Dendritic cell treated with granulocyte-macrophage colony-stimulating factor and Interleukin-4, amounts not matched to agents 40 ng/mL and 50 ng/mL, for 4 days (primary cell): Measurements from ENCODE around the gene MRPL20.
"Not testable (repeated sequence)": the region's sequence is repeated elsewhere in the genome, so short reads cannot be mapped to it uniquely, and the experiment has no call there.

Experiments used
- H3K27ac Mint-ChIP-seq: one replicate; pipeline ENCODE4 v1.8.0; 2022; ENCODE audit warnings: mild to moderate bottlenecking, mixed read lengths
- H3K27me3 Mint-ChIP-seq: one replicate; pipeline ENCODE4 v1.8.0; 2022; ENCODE audit warnings: mild to moderate bottlenecking, mixed read lengths
- H3K36me3 Mint-ChIP-seq: one replicate; pipeline ENCODE4 v1.8.0; 2022; ENCODE audit warnings: low read depth, mixed read lengths
- H3K4me1 Mint-ChIP-seq: one replicate; pipeline ENCODE4 v1.8.0; 2022; ENCODE audit warnings: low read depth, mixed read lengths
- H3K4me3 Mint-ChIP-seq: one replicate; pipeline ENCODE4 v1.8.0; 2022; ENCODE audit warnings: mild to moderate bottlenecking, moderate library complexity, mixed read lengths
- H3K9me3 Mint-ChIP-seq: one replicate; pipeline ENCODE4 v1.8.0; 2022; ENCODE audit warnings: mixed read lengths
- intact Hi-C: fragments of 100-400 bp; cut with micrococcal nuclease; formaldehyde crosslinking; loops from one replicate; pipeline ENCODE4 v1.15.0; 2022

Gene MRPL20

DNA sequence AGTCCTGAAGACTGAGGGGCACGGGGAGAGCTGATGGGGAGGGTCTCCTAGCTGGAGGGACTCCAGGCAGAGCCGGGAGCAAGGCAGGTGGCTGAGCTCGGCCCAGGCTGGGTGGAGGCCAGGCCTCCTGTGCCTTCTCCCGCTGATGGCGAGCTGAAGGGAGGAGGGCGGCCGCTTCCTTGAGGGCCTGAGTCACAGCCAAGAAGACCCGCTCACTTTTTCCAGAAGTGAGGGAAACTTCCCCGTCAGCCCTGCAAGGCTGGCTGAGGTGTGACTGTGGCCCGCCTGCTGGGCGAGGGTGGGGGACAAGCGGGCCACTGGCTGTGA is 26.7 kb upstream of the MRPL20 start:
- H3K4me3 Mint-ChIP-seq, result no peak overlapping the region
- peaks cover 94% of the 10 kb centered on the region for H3K27me3 Mint-ChIP-seq
- H3K36me3 Mint-ChIP-seq, result no peaks in the 10 kb centered on the region
- H3K4me1 Mint-ChIP-seq, result peaks cover 27% of the 10 kb centered on the region
- H3K27ac Mint-ChIP-seq, result no peak overlapping the region
- no peaks in the 10 kb centered on the region for H3K9me3 Mint-ChIP-seq
- intact Hi-C loops, result no loop called here

DNA sequence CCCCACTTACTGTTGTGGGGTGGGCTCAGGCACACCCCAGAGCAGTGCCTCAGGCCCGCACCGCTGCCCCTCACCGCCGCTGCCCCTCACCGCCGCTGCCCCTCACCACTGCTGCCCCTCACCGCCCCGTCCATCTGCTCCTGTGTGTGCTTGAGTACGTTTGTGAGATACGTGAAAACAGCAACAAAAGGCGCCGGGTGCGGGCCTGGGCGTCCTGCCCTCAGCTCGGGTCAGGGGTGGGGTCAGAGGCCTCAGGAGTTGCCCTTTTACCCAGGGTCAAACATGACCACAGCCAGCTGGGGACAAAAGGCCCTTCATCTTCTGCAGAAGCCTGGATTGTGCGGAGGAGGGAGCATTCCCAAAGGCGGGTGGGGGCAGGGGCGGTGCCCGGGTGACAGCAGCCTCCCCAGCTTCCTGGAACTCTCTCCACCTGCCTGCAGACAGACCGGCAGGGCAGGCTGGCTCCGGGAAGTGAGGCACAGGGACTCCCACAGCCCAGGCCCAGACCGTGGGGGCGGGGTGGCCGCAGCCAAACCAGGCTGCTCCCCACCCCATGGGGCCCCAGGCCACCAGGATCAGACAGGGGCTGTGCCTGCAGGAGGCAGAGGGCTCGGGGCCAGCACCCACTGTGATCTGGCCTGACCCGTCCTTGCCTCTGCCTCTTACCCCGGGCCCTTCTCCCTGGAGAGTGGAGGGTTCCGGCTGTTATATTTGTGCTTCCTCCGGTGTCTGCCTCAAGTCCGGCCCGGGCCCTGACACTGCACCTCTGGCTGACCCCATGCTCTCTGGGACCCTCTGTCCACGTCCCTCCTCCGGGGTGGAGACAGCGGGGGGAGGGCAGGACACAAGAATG is 26.1 kb upstream of the MRPL20 start:
- H3K27me3 Mint-ChIP-seq, result peaks cover 94% of the 10 kb centered on the region
- no peaks in the 10 kb centered on the region for H3K9me3 Mint-ChIP-seq
- intact Hi-C loops, result no loop called here
- H3K36me3 Mint-ChIP-seq, result no peaks in the 10 kb centered on the region
- peaks cover 27% of the 10 kb centered on the region for H3K4me1 Mint-ChIP-seq
- no peak overlapping the region for H3K4me3 Mint-ChIP-seq
- no peak overlapping the region for H3K27ac Mint-ChIP-seq

GRCh38 chr1:1432274-1432950 is 25.3 kb upstream of the MRPL20 start:
- H3K4me1 Mint-ChIP-seq, result peaks cover 27% of the 10 kb centered on the region
- H3K27ac Mint-ChIP-seq, result no peak overlapping the region
- no peaks in the 10 kb centered on the region for H3K9me3 Mint-ChIP-seq
- H3K4me3 Mint-ChIP-seq, result no peak overlapping the region
- H3K36me3 Mint-ChIP-seq, result no peaks in the 10 kb centered on the region
- intact Hi-C loops, result no loop called here
- peaks cover 88% of the 10 kb centered on the region for H3K27me3 Mint-ChIP-seq

DNA sequence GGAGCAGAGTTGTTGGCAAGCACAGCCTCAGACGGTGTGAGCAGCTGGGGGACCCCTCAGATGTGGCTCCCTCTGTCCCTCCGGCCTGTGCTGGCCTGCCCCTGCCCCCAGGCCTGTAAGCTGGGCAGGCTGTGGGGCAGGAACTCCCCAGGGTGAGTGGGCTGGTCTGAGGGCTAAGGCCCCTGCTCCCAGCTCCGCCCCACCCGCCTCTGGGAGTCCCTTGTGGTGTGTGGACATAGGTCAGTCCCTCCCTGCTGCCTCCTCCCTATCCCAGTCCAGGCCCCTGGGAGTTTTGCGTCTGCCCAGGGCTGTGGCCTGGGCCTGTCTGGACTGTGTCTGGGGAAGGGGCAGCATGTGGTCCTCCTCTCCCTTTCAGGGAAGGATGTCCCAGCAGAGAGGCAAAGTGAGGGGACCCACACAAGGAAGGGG is 24.8 kb upstream of the MRPL20 start:
- H3K4me3 Mint-ChIP-seq, result no peak overlapping the region
- intact Hi-C loops, result no loop called here
- H3K4me1 Mint-ChIP-seq, result peaks cover 27% of the 10 kb centered on the region
- H3K9me3 Mint-ChIP-seq, result no peaks in the 10 kb centered on the region
- H3K27me3 Mint-ChIP-seq, result peaks cover 88% of the 10 kb centered on the region
- H3K36me3 Mint-ChIP-seq, result no peaks in the 10 kb centered on the region
- no peak overlapping the region for H3K27ac Mint-ChIP-seq

GRCh38 chr1:1430992-1431844 is 24.1 kb upstream of the MRPL20 start:
- Mint-ChIP-seq H3K27me3 (peaks cover 88% of the 10 kb centered on the region), H3K9me3 (no peaks in the 10 kb centered on the region), H3K4me3 (no peak overlapping the region), H3K4me1 (peaks cover 23% of the 10 kb centered on the region), H3K36me3 (no peaks in the 10 kb centered on the region), H3K27ac (no peak overlapping the region)
- intact Hi-C loops, result no loop called here

GRCh38 chr1:1430114-1430982 is 23.3 kb upstream of the MRPL20 start:
- Mint-ChIP-seq H3K4me3 (no peak overlapping the region), H3K27ac (no peak overlapping the region), H3K27me3 (peaks cover 93% of the 10 kb centered on the region), H3K36me3 (no peaks in the 10 kb centered on the region), H3K4me1 (peaks cover 20% of the 10 kb centered on the region), H3K9me3 (no peaks in the 10 kb centered on the region)
- intact Hi-C loops, result no loop called here

DNA sequence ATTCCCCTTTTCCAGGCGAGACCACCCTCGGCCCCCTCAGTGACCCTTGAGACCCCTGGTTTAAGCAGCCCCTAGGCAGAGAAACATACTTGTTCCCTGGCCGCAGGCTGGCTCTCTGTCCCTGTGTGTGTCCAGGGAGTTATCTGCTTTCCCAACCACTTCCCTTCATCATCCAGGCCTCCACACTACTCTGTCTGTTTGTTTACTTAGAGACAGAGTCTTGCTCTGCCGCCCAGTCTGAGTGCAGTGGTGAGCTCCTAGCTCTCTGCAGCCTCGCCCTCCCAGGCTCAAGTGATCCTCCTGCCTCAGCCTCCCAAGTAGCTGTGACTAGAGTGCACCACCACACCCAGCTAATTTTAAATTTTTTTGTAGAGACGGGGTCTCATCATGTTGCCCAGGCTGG is 22.6 kb upstream of the MRPL20 start:
- H3K27me3 Mint-ChIP-seq, result peaks cover 92% of the 10 kb centered on the region
- no peak overlapping the region for H3K4me3 Mint-ChIP-seq

GRCh38 chr1:1428967-1429366 is 21.9 kb upstream of the MRPL20 start:
- H3K9me3 Mint-ChIP-seq, H3K4me1 Mint-ChIP-seq, H3K27ac Mint-ChIP-seq, intact Hi-C loops, H3K4me3 Mint-ChIP-seq, H3K36me3 Mint-ChIP-seq: not testable (repeated sequence)
- peaks cover 87% of the 10 kb centered on the region for H3K27me3 Mint-ChIP-seq

More for the DNA sequence above, 22.6 kb upstream of the MRPL20 start:
- intact Hi-C loops, result no loop called here
- Mint-ChIP-seq H3K9me3 (no peaks in the 10 kb centered on the region), H3K27ac (no peak overlapping the region), H3K4me1 (peaks cover 14% of the 10 kb centered on the region), H3K36me3 (no peaks in the 10 kb centered on the region)

GRCh38 chr1:1428174-1428573 is 21.1 kb upstream of the MRPL20 start:
- intact Hi-C loops, result no loop called here
- H3K9me3 Mint-ChIP-seq, result no peaks in the 10 kb centered on the region
- H3K4me1 Mint-ChIP-seq, result no peaks in the 10 kb centered on the region
- no peak overlapping the region for H3K27ac Mint-ChIP-seq
- H3K27me3 Mint-ChIP-seq, result peaks cover 79% of the 10 kb centered on the region
- H3K36me3 Mint-ChIP-seq, result no peaks in the 10 kb centered on the region
- H3K4me3 Mint-ChIP-seq, result no peak overlapping the region

DNA sequence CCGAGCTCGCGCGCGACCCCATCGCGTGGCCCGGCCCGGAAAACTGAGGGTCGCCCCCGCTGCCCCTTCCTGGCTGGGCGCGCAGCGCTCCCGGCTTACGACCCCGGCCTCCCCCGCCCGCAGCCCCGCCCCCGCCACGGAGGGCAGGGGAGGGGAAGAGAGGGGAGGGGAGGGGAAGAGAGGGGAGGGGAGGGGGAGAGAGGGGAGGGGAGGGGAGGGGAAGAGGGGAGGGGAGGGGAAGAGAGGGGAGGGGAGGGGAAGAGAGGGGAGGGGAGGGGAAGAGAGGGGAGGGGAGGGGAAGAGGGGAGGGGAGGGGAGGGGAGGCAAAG is 20.7 kb upstream of the MRPL20 start:
- Mint-ChIP-seq H3K9me3 (no peaks in the 10 kb centered on the region), H3K27me3 (peaks cover 78% of the 10 kb centered on the region), H3K4me1 (no peaks in the 10 kb centered on the region), H3K27ac (no peak overlapping the region), H3K36me3 (no peaks in the 10 kb centered on the region), H3K4me3 (no peak overlapping the region)
- intact Hi-C loops, result no loop called here

DNA sequence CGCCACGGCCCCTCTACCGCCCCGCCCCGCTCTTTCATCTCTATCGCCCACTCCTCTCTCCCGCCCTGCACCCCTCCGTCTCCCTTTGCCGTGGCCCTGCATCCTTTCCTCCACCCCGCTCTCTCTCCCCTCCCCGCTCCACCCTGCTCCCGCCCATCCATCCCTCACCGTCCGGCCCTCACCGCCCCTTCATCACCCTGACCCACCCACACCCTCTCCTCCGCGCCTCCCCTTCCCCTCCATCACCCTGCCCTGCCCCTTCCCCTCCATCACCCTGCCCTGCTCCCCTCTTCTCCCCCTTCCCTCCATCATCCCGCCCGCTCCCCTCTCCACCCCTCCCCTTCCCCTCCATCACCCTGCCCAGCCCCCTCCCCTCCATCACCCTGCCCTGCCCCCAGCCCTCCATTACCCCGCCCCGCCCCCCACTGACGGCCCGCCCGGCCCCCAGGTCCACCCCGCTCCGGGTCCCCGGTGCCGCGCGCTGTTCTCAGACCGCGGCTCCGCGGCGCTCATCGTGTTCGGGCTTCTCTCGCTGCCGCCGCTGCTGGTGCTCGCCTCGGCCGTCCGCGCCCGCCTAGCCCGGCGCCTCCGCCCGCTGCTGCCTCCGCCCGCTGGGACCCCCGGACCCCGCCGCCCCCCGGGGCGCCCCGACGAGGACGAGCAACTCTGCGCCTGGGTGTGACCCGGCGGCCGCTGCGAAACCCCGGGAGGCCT is 20.2 kb upstream of the MRPL20 start:
- Mint-ChIP-seq H3K4me1 (no peaks in the 10 kb centered on the region), H3K4me3 (no peak overlapping the region), H3K36me3 (no peaks in the 10 kb centered on the region), H3K27me3 (peaks cover 78% of the 10 kb centered on the region), H3K27ac (no peak overlapping the region), H3K9me3 (no peaks in the 10 kb centered on the region)
- intact Hi-C loops, result no loop called here

DNA sequence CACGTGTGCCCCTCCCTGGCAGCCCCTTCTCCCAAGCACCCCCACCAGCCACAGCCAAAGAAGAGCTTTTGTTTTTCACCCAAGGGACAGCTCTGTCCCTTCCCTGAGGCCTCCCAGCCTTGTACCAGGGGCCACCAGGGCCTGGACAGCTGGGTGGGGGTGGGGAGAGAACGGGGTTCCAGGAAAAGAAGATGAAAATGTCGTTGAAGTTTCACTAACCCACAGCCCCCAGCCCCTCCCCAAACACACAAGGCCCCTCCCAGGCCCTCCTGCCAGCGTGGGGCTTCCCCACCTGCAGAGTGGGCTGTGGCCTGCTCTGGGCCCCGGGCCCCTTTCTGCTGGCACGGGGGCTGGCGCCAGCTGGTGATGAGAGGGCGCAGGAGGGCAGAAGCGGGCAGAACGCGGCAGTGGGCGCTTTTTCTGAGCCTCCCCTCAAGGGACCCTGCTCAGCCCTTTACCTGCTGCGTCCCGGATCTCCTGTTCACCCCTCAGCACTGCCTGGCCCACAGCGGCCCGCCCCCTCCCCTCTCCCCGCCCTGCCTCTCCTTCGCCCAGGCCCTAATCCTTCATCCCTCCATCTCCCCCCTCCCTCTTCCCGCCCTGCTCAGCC is 19.5 kb upstream of the MRPL20 start:
- H3K9me3 Mint-ChIP-seq, result no peaks in the 10 kb centered on the region
- intact Hi-C loops, result no loop called here
- peaks cover 78% of the 10 kb centered on the region for H3K27me3 Mint-ChIP-seq
- no peaks in the 10 kb centered on the region for H3K4me1 Mint-ChIP-seq
- H3K36me3 Mint-ChIP-seq, result no peaks in the 10 kb centered on the region
- H3K27ac Mint-ChIP-seq, result no peak overlapping the region
- H3K4me3 Mint-ChIP-seq, result no peak overlapping the region
